Measurements from ENCODE around the gene OLA1. TPM values are rescaled to one million over a fixed set of nuclear protein-coding genes. Genes with fewer than 3 reads are reported as not detected.

The OLA1 gene
- polyA plus RNA-seq, 3 donors = 24.9 to 72.3 (median 71.9) TPM

- Histone ChIP-seq H3K27ac (ENCODE audit: low read depth in 1 of 2, low read length in 2 of 2) (no peak overlapping the region), H3K4me3 (replicated peaks in 1 of 3; ENCODE audit: low read depth in 2 of 3, low read length in 3 of 3) (no peak overlapping the region), H4K20me1 (ENCODE audit: insufficient read depth, low read length) (no peaks in the 10 kb centered on the region), H3K79me2 (ENCODE audit: insufficient read depth, low read length) (no peaks in the 10 kb centered on the region), H3K36me3 (replicated peaks in 1 of 2; ENCODE audit: control insufficient read depth in 1 of 2, insufficient read depth in 2 of 2, low read length in 2 of 2) (no peaks in the 10 kb centered on the region), H2AFZ (ENCODE audit: insufficient read depth, low read depth, low read length, poor library complexity, severe bottlenecking) (no peak overlapping the region), H3K9ac (ENCODE audit: insufficient read depth, low read length, poor library complexity, severe bottlenecking) (no peak overlapping the region), H3K27me3 (ENCODE audit: control insufficient read depth in 2 of 2, insufficient read depth in 2 of 2, low read length in 2 of 2) (no peaks in the 10 kb centered on the region), H3K9me3 (replicated peaks in 1 of 2; ENCODE audit: control insufficient read depth in 1 of 2, insufficient read depth in 1 of 2, low read length in 2 of 2) (no peaks in the 10 kb centered on the region), H3K4me2 (replicated peaks; ENCODE audit: extremely low read depth, low read length, poor library complexity, severe bottlenecking) (no peak overlapping the region), H3K4me1 (ENCODE audit: control insufficient read depth in 1 of 2, insufficient read depth in 2 of 2, low read length in 2 of 2) (peaks cover 19% of the 10 kb centered on the region in 2 donors)
- Mint-ChIP-seq H3K9me3 (peaks cover 0 to 7% (median 3%) of the 10 kb centered on the region in 7 donors), H3K27me3 (ENCODE audit: low read depth in 3 of 3) (peaks cover 2 to 9% (median 6%) of the 10 kb centered on the region in 3 donors), H3K4me3 (no peak overlapping the region), H3K36me3 (no peaks in the 10 kb centered on the region), H3K4me1 (peaks cover 20% of the 10 kb centered on the region), H3K27ac (no peak overlapping the region)
- TF ChIP-seq, protein P1, sequence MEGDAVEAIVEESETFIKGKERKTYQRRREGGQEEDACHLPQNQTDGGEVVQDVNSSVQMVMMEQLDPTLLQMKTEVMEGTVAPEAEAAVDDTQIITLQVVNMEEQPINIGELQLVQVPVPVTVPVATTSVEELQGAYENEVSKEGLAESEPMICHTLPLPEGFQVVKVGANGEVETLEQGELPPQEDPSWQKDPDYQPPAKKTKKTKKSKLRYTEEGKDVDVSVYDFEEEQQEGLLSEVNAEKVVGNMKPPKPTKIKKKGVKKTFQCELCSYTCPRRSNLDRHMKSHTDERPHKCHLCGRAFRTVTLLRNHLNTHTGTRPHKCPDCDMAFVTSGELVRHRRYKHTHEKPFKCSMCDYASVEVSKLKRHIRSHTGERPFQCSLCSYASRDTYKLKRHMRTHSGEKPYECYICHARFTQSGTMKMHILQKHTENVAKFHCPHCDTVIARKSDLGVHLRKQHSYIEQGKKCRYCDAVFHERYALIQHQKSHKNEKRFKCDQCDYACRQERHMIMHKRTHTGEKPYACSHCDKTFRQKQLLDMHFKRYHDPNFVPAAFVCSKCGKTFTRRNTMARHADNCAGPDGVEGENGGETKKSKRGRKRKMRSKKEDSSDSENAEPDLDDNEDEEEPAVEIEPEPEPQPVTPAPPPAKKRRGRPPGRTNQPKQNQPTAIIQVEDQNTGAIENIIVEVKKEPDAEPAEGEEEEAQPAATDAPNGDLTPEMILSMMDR (IDR thresholded peaks at IDR 0.05) = no peak
- intact Hi-C loops (cut with micrococcal nuclease) = no loop called here
- no peak for DNase-seq
- no CpG with 5 or more reads among the region's 2 CpGs for WGBS (ENCODE audit: insufficient coverage)
Measured at GRCh38 chr2:174286172-174286571, 37.8 kb upstream of the OLA1 start.

GRCh38 chr2:174282441-174282840 lies 34.1 kb upstream of the OLA1 start:
- TF ChIP-seq, protein P1 (IDR thresholded peaks at IDR 0.05) = no peak
- Histone ChIP-seq H3K36me3 (replicated peaks in 1 of 2; ENCODE audit: control insufficient read depth in 1 of 2, insufficient read depth in 2 of 2, low read length in 2 of 2) (no peaks in the 10 kb centered on the region), H3K9me3 (replicated peaks in 1 of 2; ENCODE audit: control insufficient read depth in 1 of 2, insufficient read depth in 1 of 2, low read length in 2 of 2) (no peaks in the 10 kb centered on the region), H3K4me3 (replicated peaks in 1 of 3; ENCODE audit: low read depth in 2 of 3, low read length in 3 of 3) (no peak overlapping the region), H2AFZ (ENCODE audit: insufficient read depth, low read depth, low read length, poor library complexity, severe bottlenecking) (no peak overlapping the region), H3K27ac (ENCODE audit: low read depth in 1 of 2, low read length in 2 of 2) (no peak overlapping the region), H3K9ac (ENCODE audit: insufficient read depth, low read length, poor library complexity, severe bottlenecking) (peak overlapping the region; percentile 1), H4K20me1 (ENCODE audit: insufficient read depth, low read length) (no peaks in the 10 kb centered on the region), H3K4me1 (ENCODE audit: control insufficient read depth in 1 of 2, insufficient read depth in 2 of 2, low read length in 2 of 2) (peaks cover 19% of the 10 kb centered on the region in 2 donors), H3K27me3 (ENCODE audit: control insufficient read depth in 2 of 2, insufficient read depth in 2 of 2, low read length in 2 of 2) (no peaks in the 10 kb centered on the region), H3K79me2 (ENCODE audit: insufficient read depth, low read length) (no peaks in the 10 kb centered on the region), H3K4me2 (replicated peaks; ENCODE audit: extremely low read depth, low read length, poor library complexity, severe bottlenecking) (peak overlapping the region; percentile 8)
- Mint-ChIP-seq H3K36me3 (no peaks in the 10 kb centered on the region), H3K27ac (peak overlapping the region in 2 of 7 donors; percentile 31 to 63), H3K9me3 (peaks cover 0 to 2% (median 0%) of the 10 kb centered on the region in 7 donors), H3K27me3 (ENCODE audit: low read depth in 3 of 3) (peaks cover 2 to 8% (median 5%) of the 10 kb centered on the region in 3 donors), H3K4me3 (no peak overlapping the region), H3K4me1 (peaks cover 20% of the 10 kb centered on the region)
- WGBS (ENCODE audit: insufficient coverage) = no CpG with 5 or more reads among the region's 2 CpGs
- DNase-seq = peak; percentile 32 to 54 (median 33)
- intact Hi-C loops (cut with micrococcal nuclease) = no loop called here
